Germinal center (tissue), 1 donor: Measurements from ENCODE around the gene ACADS.

ENCODE experiments used
- DNase-seq: peaks from one replicate; pipeline ENCODE4 v3.0.0; 2012; ENCODE audit warnings: mixed read lengths, low spot score

The ACADS gene

DNA sequence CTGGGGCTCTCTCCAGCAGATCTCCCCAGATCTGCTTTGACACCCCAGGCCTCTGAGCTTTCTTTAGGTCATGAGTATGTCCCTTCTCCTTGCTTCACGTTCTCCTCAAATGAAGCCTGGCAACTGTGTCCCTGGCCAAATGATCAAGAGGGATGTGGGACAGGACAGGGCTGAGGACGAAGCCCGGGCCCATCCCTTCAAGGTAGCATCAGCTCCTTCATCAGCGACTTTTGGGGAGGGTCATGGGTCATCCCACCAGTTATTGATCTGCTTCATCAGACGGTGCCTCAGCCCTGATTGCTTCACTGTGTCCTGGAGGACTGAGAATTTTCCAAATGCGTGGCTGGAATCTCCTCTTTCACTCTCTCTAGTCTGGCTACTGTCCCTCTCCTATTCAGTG is 32.3 kb downstream of the ACADS start:
- DNase-seq: no peak

DNA sequence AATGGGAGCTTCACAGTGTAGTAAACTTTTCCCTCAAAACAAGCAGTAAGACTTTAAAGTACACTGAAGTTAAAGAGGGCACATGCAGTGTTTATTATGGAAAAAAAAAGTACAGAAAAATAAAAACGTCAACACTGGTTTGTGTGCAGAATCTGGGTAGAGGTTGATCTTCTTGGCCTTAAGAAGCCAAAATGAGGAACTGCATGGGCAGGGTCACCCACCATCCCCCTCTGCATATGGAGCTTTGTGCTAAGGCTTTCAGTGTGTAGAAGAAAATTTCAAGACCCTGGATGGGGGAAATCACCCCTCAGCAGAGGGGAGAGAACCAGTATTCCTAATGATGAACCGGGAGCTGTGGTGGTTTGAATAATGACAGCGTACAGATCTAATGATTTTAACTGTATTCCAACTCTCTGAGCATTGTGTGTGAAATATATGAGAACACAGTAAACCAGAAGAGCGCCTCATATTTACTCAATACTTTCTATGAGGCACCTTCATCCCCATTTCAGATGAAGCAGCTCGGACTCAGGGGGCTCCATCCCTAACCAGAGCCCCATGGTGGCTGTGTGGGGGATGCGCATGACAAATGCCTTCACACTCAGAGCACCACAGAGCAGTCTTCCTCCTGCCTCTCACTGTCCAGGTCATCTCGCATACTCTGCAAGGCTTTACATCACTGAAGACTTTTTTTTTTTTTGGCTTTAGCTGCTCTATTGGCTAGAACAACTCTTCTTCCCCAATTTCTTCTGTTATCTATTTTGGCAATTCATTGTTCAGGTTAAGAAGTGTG is 33.4 kb downstream of the ACADS start:
- DNase-seq: no peak

DNA sequence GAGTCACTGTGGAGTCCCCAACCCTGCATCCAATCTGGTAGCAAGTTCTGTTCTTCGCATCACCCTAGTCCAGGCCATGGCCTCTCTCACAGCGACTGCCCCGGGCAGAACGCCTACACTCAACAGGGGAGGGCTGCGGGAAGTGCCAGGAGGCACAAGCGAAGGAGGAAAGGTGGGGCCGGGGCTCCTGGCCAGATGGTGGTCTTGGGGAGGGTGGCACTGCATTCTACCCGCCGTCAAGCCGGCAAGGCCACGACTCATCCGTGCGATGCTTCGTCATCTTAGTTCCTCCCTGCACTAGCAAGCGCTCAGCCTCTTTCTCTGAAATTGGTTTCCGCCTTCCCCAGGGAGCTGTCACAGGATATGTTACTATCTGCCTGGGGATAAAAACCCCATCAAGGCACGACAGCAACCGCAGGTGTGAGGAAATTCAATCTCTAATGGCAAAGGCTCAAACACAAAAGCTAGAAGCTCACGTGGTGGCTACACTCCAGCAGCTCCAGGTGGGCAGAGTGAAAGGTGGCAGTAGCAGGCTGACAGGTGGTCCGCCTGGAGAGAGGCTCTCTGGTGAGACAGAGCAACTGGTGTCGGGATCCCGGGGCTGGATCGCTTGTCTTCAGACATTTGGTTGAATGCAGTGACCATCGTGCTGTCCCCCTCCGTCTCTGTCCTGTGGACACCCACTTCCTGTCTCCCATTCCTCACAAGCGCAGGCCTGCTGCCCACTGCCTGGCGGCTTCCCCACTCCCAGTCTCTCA is 34.1 kb downstream of the ACADS start:
- no peak for DNase-seq

DNA sequence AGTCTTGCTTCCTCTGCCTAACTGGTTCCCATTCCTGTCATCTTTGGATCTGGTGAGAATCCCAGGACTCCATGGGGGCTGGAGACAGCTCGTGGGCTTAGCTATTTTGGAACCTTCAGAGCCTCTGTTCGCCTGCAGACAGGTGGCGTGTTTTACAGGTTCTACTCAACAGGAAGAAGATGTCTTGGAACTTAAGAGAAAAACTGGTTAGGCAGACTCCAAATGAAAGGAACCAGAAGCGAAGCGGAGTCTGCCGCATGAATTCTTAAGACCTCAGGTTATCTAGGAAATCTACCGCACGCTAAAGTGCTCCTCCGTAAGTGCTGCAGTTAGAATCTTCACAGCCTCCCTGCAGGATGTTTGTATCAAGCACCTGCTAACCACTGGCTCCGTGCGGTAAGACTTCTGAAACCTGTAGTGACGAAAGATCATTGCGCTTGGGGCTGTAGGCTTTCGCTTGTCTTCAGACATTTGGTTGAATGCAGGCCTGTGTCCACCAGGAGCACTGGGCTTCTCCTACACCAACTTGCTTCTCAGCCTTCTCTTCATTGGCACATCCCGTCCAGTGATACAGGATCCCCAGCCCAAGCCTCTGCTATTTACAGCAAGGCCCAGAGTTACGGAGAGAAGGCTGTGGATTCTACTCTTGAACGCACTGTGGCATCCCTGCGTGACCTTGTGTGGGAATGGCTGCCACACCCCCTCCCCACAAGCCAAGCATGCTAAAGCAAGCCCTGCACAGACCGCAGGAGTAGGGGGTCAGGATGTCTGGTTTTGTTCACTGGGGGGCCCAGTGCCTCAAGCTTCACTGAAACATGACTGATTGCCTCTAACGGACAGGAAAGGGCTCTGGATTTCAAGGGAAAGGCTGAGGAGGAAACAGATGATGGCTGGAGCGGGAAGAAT is 35.0 kb downstream of the ACADS start:
- no peak for DNase-seq

DNA sequence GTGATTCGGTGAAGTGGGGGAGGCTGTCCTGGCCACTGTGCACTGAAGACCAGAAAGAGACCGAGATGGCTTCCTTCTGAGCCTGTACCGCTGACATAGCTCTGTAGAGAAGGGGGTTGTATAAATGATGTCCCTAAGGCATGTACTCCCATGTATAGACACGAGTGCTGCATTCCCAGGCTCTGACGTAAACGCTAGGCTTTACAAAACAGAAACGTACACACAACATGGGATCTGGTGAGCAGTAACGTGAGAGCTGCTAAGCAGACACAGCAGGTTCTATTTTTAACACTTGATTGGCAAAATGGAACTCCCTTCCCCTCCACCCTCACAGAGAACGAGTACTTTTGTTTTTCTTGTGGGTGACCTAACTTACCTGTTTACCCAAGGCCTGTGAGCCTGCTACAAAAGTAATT is 35.9 kb downstream of the ACADS start:
- DNase-seq: no peak

DNA sequence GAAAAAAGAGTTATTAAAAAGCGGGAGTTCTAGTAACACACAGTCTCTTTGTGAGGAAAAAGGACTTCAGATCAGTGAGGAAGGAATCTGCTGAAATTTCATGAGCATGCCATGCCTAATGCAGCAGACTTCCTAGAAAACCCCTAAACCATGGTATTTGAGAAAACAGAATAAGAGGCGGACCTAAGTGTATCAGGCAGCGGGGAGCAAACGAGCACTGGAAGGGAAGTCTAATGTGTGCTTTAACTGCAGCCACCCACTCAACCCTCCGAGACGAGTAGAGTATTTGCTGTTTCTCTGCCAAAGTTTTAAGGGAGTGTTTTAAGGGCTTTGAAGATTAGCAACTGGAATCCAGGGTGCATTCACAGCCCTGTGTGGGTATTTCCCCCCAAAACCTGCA is 36.5 kb downstream of the ACADS start:
- no peak for DNase-seq

DNA sequence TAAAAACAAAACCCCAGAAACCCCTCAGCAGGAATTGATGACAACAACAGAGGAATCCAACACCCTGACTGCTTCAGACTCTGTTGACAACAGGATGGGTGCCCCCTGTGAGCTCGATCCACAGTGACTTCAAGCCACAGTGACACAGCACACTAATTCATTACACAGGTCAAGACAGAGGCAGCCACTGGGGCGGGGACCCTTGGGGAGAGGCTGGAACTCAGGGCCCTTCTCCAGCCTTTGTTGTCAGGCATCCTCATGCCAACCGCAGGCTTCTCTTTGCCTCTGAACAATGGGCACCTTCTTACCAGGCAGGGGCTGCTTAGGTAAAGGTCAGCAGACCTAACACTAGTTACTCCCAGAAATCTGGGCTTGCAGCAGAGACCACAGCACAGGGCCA is 37.6 kb downstream of the ACADS start:
- DNase-seq: no peak

DNA sequence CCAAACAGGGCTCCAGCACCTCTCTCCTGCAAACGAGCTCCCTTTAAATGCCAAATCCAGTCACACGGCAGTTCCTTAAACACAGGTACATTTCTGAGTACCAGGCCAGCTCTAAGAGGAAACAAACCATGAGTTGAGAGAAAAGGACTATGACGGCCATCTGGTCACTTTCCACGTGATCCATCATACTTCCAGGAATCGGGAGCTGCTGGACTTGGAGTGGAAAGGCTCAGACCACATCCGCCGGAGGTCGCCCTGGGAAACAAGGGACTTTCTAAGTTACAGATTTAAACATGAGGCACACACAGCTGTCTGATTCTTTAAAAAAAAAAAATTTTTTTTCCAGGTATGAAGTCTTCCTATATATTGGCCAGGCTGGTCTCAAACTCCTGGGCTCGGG is 39.2 kb downstream of the ACADS start:
- DNase-seq: no peak

DNA sequence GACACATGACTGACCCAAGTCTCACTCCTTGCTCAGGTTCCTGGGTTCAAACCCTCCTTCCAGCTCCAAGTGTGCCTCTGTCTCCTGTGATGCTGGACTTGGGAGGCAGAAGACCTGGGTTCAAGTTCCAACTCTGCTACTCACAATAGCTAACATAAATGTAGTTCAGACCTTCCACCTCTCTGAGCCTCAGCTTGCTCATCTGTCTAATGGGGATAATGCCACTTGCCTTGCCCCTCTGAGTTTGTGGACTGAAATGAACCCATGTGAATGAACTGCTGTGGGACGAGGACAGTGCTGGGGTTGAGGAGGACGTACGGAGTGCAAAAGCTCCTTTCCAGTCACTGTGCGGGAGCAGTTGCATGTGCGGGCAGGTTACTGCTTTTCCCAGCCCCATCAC is 40.9 kb downstream of the ACADS start:
- no peak for DNase-seq

DNA sequence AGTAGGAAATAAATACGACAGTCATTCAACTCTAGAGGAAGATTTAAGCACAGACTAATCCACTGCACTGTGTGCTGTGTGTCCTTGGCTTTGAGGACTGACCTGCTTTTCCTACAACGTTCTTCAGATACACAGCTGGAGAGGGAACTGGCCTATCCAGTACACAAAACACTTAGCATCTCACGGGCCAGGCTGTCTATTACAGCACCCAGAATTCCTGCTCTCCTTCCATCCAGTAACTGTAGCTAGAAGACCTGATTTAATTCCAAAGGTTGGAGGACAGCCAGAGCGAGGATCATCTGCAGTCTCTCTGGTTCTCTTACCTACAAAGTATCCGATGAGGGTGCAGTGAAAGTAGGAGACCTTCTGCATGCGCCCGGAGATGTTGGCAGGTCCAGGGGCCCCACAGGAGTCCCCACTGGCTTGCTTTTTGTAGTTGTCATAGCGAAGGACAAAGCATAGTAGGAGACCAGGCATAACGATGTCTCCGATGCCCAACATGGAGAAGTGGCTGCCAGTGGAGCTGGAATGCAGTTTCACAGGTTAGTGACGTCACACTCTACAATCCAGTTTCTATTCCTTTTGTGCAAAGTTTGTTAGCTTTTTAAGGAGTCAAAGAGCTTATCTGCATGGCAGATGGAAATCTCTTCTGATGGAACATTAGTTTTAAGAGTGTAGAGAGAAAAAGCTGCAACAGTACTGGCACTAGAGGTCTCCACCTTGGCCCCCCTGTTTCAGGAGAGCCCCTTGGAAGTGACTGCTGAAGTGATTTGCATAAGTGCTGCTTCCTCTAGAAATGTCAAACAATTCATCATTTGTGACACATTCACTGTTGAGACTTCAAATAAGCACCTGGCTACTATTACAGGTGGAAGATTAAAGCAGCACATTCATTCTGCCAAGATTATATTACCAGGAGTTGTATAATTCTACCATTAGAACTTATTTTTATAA is 41.7 kb downstream of the ACADS start:
- DNase-seq: peak; percentile 18

DNA sequence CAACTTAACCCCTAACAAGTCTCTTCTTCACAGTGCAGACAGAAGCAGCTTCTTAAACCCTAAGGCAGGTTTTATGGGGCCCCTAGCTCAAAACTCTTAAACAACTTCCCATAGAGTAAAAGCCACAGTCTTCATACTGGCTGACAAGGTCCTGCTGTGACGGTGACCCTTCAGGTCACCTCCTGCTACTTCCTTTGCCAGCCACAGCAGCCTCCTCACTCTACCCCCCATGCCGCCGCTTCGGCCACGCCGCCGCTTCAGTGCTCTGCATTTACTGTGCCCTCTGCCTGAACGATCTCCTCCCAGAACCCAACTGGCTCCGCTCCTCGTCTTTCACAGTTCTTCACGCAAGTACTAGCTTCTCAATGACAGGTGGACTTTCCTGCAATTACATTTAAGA is 45.5 kb downstream of the ACADS start:
- no peak for DNase-seq

DNA sequence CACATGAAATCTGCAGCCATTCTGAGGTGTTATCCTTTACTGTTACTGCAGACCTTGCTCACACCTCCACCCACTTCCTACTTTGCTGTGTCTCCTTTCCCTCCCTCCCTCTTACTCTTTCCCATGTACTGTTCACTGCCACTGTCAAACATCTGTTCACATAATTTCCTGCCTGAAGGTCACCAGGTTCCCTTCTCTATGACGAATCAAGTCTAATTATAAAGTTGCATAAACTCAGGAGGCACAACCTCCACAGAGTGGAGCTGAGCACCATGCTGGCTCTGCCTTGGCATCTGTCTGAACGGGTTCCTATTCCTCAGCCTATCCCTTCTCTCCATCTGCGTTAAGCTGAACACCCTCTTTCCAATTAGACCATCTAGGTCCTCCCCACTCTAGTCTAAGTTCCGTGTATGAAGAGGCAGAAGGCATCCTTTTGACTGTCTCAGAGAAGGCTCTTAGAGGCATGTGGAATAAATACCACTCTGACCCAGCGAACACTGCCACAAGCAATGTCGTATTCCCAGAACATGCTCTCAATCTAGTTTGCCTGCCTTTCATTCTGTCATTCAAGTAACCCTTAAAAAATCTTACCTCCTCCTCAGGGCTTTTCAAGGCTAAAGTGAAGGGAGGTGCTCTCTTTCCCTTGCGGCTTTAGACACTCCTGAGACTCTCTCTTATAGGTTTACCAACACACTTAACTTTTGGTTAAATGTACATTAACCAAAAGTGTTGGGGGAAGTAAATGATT is 48.7 kb downstream of the ACADS start:
- DNase-seq: no peak

DNA sequence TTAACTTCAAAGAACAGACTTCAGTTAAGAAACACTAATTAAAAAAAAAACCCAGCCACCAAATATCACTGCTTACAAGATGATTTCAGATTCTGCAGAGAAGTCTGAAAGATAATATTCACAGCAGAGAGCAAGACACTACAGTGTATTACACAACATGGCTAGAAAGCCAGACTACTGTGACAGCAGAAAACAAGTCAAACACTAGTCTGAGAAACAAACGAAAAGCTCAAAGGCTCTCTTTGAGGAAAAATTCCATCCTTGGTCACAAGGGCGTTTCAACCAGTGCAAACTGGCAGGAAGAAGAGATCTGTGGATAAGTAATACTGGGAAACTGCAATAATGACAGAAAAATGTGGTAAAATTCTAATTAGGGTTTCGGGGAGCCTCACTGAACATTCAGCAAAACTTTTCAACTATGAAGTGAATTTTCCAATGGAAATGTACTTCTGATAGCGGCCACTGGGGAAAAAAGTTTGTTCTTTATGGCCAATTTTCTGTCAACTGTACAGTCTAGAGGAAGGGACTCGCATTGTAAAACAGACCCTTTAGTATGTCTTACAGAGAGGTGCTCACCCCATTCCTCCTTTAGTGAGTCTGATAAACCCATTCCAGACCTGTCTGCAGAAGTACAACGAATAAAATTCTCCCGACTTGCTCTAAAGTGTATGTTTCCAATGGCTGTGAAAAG is 50.4 kb downstream of the ACADS start:
- DNase-seq: no peak

DNA sequence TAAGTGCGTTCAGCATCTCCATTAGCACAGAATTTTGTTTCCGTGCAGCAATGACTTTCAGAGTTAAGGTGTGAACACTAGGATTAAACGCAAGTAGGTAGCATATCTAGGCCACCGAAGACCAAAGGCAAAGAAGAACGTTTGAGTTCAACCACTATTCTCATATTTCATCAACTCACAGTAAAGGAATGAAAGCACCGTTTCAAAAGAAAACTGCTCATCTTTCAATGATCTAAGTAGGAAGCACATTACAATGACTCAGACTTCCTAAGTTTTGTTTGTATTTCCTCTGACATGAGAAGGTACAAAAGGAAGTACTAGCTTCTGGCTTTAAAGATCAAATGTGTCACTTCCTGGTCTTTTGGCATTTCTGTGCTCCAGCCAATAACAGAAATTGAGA is 57.6 kb downstream of the ACADS start:
- no peak for DNase-seq

DNA sequence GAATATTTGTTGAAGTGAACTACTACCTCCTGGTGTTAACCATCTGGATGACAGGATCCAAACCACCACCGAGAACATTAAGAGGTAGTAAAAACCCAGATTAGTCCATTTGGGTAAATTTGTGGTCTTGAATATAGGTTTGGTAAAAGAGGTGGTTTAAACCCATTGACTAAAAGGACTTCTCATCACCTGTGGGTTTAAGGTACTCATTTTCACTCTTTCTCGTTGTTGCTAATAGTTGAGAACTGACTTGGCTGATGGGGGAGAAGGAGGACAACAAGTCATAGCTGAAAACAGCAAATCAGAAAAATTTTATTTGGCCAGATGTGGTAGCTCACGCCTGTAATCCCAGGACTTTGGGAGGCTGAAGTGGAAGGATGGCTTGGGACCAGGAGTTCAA is 59.2 kb downstream of the ACADS start:
- DNase-seq: no peak

DNA sequence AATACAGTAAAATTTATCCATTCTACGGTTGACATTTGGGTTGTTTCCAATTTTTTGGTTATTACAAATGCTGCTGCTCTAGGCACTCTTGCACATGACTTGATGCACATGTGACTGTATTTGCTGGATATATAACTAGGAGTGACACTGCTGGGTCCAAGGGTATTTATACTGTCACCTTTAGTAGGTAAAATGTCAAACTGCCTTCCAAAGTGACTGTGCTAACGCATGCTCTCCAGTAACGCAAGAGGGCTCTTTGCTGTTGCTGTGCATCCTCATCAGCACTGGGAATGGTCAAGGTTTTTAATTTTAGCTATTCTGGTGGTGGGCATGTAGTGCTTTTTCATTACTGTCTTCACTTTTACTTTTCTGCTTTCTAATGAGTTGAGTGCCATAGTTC is 62.3 kb downstream of the ACADS start:
- DNase-seq: no peak
